ENCODE measurements around the gene ALKBH4.
"Not testable (repeated sequence)": the region's sequence is repeated elsewhere in the genome, so short reads cannot be mapped to it uniquely, and the experiment has no call there.

DNA sequence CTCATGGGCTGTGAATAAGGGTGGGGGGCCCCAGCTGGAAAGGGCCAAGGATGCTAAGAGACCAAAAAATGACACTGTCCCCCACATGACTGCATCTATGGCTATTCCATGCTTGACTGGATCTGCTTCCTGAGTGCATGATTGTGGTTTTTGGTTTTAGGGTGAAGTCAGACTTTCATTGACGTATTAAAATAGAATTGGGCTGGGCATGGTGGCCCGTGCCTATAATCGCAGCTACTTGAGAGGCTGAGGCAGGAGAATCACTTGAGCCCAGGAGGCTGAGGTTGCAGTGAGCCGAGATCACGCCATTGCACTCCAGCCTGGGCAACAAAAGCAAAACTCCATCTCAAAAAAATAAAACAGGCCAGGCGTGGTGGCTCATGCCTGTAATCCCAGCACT, 56.1 kb downstream of the ALKBH4 start:
- TF ChIP-seq, protein P1, sequence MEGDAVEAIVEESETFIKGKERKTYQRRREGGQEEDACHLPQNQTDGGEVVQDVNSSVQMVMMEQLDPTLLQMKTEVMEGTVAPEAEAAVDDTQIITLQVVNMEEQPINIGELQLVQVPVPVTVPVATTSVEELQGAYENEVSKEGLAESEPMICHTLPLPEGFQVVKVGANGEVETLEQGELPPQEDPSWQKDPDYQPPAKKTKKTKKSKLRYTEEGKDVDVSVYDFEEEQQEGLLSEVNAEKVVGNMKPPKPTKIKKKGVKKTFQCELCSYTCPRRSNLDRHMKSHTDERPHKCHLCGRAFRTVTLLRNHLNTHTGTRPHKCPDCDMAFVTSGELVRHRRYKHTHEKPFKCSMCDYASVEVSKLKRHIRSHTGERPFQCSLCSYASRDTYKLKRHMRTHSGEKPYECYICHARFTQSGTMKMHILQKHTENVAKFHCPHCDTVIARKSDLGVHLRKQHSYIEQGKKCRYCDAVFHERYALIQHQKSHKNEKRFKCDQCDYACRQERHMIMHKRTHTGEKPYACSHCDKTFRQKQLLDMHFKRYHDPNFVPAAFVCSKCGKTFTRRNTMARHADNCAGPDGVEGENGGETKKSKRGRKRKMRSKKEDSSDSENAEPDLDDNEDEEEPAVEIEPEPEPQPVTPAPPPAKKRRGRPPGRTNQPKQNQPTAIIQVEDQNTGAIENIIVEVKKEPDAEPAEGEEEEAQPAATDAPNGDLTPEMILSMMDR (IDR thresholded peaks at IDR 0.05) = not testable (repeated sequence)
- TF ChIP-seq POLR2A (IDR thresholded peaks at IDR 0.05) = not testable (repeated sequence)
